Adrenal gland (tissue), 12 donors: Measurements from ENCODE around the gene PCDH9. TPM values are rescaled to one million over a fixed set of nuclear protein-coding genes. Genes with fewer than 3 reads are reported as not detected.

ENCODE experiments used
- DNase-seq, 7 donors: peaks; one replicate each; pipeline ENCODE4 v3.0.0-alpha.2; 2019 to 2020
- H3K27ac ChIP-seq, 5 donors: fragments of 200-600 bp; sonication (generic) in 4 of 5; 1 replicate in 3 of 5; 2 replicates in 2 of 5; pipeline versions ENCODE4 v1.5.1 to v1.8.0; 2016 to 2020; ENCODE audit warnings: mild to moderate bottlenecking in 1 of 5
- H3K27me3 ChIP-seq: fragments of 200-600 bp; 2 replicates; pipeline ENCODE4 v1.8.0; 2021
- H3K36me3 ChIP-seq, 2 donors: fragments of 200-600 bp; replicated peaks in 1 of 2; 1 replicate in 1 of 2; 2 replicates in 1 of 2; pipeline versions ENCODE4 v1.5.1 to v1.8.0; 2018 to 2022
- H3K4me1 ChIP-seq, 2 donors: fragments of 200-600 bp; replicated peaks in 1 of 2; 1 replicate in 1 of 2; 2 replicates in 1 of 2; pipeline versions ENCODE4 v1.5.1 to v1.8.0; 2018 to 2021
- H3K4me3 ChIP-seq, 4 donors: fragments of 200-600 bp; sonication (generic) in 3 of 4; one replicate each; pipeline ENCODE4 v1.5.1; 2016 to 2018
- H3K9me3 ChIP-seq, 3 donors: fragments of 200-600 bp; sonication (generic) in 1 of 3; replicated peaks in 1 of 3; 1 replicate in 2 of 3; 2 replicates in 1 of 3; pipeline versions ENCODE4 v1.5.1 to v1.8.0; 2016 to 2021
- POLR2A ChIP-seq, 2 donors: fragments of 450-650 bp; IDR thresholded peaks; one replicate each; pipeline ENCODE4 v1.6.1; 2017; ENCODE audit warnings: antibody characterized with exemption in 2 of 2, mild to moderate bottlenecking in 2 of 2, moderate library complexity in 1 of 2
- WGBS, 4 donors: extraction: QIAGEN DNeasy Blood & Tissue Kit in 2 of 4; methylation state at CpG; one replicate each; pipeline versions ENCODE4 v1.1.5 to v1.1.7; 2013 to 2017; 5-methylcytosine and 5-hydroxymethylcytosine counted together
- intact Hi-C, 2 donors: fragments of 100-400 bp; cut with DNase I; formaldehyde crosslinking; loops; one replicate each; pipeline versions ENCODE4 v1.14.1 to v1.15.0; 2022 to 2023
- polyA plus RNA-seq, 3 donors: library from polyadenylated mRNA; stranded (reverse); fragments of 200-250 nt in 2 of 3; fragments of 350-450 nt in 1 of 3; fragmentation: Illumina TruSeq in 1 of 3; extraction: RNeasy Lipid Tissue Mini Kit (QIAGEN cat#74804) in 1 of 3; gene quantifications; one replicate each; pipeline ENCODE4 v1.2.3, GENCODE V29; 2013 to 2014
- total RNA-seq, 9 donors: library from RNA; depleted of rRNA in 4 of 9; stranded (reverse); fragments of >200 nt in 4 of 9; fragments of 120-200 nt in 1 of 9; fragmentation: NEBNext Ultra II Directional in 1 of 9; extraction: Animal tissue kit (Norgen Biotek cat#: 25700) in 1 of 9; gene quantifications; one replicate each; pipeline versions ENCODE4 v1.1.0 to v1.2.4, GENCODE V29; 2013 to 2023
- TF ChIP-seq, protein P1 (sequence below), 6 experiments: fragments of 450-650 bp in 4 of 6; fragments of 200-600 bp in 2 of 6; sonication (generic) in 1 of 6; IDR thresholded peaks; 1 replicate in 5 of 6; 2 replicates in 1 of 6; pipeline versions ENCODE4 v1.5.1 to v1.8.0; 2016 to 2021; ENCODE audit warnings: antibody characterized with exemption in 6 of 6, mild to moderate bottlenecking in 2 of 6, moderate library complexity in 1 of 6
- donor health status: healthy with polysubstance abuse.
- donor health status: Bipolar disorder and iron deficiency.
- donor health status: DM: yes; HTN: yes; CAD: no.
- donor health status: DM: no; HTN: no; CAD: no.
- donor health status: DM: no; HTN: no; CAD: no.
- donor health status: DM: yes; HTN: yes; CAD: no.

Gene PCDH9
- total and polyA plus RNA-seq, 12 donors = 0.71 to 10.9 (median 3.6) TPM

DNA sequence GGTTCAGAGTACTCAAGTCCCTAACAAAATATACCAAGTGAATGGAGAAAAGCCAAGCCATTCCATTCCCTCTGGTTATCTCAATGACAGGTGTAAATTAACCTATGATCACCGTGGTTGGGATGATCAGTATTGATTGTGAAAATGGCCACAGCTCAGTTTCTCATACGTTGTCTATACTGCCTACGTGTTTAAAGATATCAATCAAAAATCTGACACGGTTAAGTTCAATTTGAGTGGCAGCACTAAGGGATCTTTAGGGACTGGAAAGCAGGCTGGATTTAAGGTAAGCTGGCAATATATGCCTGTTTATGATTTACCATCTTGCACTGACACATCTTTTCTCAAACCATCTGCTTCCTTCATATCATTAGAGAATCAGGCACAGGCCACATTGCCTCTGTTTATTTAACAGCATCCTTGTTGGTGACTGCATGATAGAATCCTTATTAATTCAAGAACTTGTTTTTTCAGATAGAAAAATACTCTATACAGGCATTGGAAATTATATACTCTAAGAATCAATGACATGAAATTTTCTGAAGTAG, 907.9 kb downstream of the PCDH9 start:
- Histone ChIP-seq H3K27me3 (no peaks in the 10 kb centered on the region), H3K4me3 (no peak overlapping the region), H3K27ac (no peak overlapping the region), H3K9me3 (no peaks in the 10 kb centered on the region), H3K4me1 (no peaks in the 10 kb centered on the region), H3K36me3 (no peaks in the 10 kb centered on the region)
- WGBS, 4 donors = 76 to 87% (median 81%) methylated on average over 4 of the region's 4 CpGs
- TF ChIP-seq POLR2A (IDR thresholded peaks at IDR 0.05) = no peak
- TF ChIP-seq, protein P1, sequence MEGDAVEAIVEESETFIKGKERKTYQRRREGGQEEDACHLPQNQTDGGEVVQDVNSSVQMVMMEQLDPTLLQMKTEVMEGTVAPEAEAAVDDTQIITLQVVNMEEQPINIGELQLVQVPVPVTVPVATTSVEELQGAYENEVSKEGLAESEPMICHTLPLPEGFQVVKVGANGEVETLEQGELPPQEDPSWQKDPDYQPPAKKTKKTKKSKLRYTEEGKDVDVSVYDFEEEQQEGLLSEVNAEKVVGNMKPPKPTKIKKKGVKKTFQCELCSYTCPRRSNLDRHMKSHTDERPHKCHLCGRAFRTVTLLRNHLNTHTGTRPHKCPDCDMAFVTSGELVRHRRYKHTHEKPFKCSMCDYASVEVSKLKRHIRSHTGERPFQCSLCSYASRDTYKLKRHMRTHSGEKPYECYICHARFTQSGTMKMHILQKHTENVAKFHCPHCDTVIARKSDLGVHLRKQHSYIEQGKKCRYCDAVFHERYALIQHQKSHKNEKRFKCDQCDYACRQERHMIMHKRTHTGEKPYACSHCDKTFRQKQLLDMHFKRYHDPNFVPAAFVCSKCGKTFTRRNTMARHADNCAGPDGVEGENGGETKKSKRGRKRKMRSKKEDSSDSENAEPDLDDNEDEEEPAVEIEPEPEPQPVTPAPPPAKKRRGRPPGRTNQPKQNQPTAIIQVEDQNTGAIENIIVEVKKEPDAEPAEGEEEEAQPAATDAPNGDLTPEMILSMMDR (IDR thresholded peaks at IDR 0.05) = no peak
- no peak for DNase-seq
- intact Hi-C loops = no loop called here

DNA sequence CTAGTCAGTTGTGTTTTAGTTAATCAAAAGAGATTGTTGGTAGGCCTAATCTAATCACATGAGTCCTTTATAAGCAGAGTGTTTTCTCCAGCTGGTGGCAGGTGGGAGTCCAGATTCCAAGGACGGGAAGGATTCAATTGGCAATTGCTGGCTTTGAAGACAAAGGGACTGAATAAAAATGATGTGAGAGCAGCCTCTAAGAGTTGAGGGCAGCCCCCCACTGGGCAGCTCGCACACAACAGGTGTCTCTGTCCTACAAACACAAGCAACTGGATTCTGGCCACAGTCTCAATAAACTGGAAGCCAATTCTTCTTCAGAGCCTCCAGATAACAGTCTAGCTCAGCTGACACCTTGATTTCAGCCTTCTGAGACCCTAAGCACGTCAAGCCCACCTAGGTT, 915.2 kb downstream of the PCDH9 start:
- Histone ChIP-seq H3K4me1 (no peaks in the 10 kb centered on the region), H3K36me3 (no peaks in the 10 kb centered on the region), H3K27me3 (no peaks in the 10 kb centered on the region), H3K4me3 (no peak overlapping the region), H3K9me3 (no peaks in the 10 kb centered on the region), H3K27ac (no peak overlapping the region)
- 70 to 89% (median 79%) methylated on average over 3 of the region's 3 CpGs for WGBS, 4 donors
- TF ChIP-seq, protein P1 (IDR thresholded peaks at IDR 0.05) = no peak
- TF ChIP-seq POLR2A (IDR thresholded peaks at IDR 0.05) = no peak
- DNase-seq = no peak
- intact Hi-C loops = no loop called here

DNA sequence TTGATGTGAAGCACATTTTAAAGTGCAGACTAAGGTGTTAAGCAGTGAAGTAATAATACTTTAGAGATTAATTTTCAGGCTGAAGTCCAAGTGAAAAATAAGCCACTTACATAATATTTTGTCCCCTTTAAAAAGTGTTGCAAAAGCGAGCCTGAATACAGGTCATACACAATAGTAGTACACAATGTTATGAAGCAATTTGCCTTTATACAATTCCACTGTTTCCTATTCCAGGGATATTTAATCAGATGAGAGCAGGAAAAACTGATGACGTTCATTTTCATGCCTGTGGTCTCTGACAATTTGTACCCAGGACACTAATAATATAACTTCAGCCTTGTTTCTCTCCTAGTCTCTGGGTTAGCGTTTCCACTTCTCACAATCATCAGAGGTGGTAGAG, 916.7 kb downstream of the PCDH9 start:
- TF ChIP-seq POLR2A (IDR thresholded peaks at IDR 0.05) = no peak
- TF ChIP-seq, protein P1 (IDR thresholded peaks at IDR 0.05) = no peak
- Histone ChIP-seq H3K9me3 (no peaks in the 10 kb centered on the region), H3K36me3 (no peaks in the 10 kb centered on the region), H3K27me3 (no peaks in the 10 kb centered on the region), H3K4me3 (no peak overlapping the region), H3K4me1 (no peaks in the 10 kb centered on the region), H3K27ac (no peak overlapping the region)
- intact Hi-C loops = no loop called here
- WGBS, 4 donors = 57 to 69% (median 65%) methylated on average over 3 of the region's 3 CpGs
- DNase-seq = no peak

- TF ChIP-seq, protein P1 (IDR thresholded peaks at IDR 0.05) = no peak
- no peak for TF ChIP-seq POLR2A (IDR thresholded peaks at IDR 0.05)
- Histone ChIP-seq H3K4me3 (no peak overlapping the region), H3K27me3 (no peaks in the 10 kb centered on the region), H3K27ac (no peak overlapping the region), H3K36me3 (no peaks in the 10 kb centered on the region), H3K4me1 (no peaks in the 10 kb centered on the region), H3K9me3 (no peaks in the 10 kb centered on the region)
- WGBS, 4 donors = 65 to 73% (median 69%) methylated on average over 10 of the region's 10 CpGs
- peak in 2 of 7 donors; percentile 1 to 11 for DNase-seq
- intact Hi-C loops = no loop called here
These were observed 917.6 kb downstream of the PCDH9 start for GRCh38 chr13:66312312-66313087.
